GM18868 (cell line): ENCODE data around the gene ABCA12.

Experiments
- ATAC-seq: cut with Tn5 transposase; IDR thresholded peaks from one replicate; pipeline ENCODE4 v1.9.1; 2021; ENCODE audit warnings: mild to moderate bottlenecking, moderate library complexity; ENCODE audit not compliant: unreplicated experiment

ABCA12 gene

GRCh38 chr2:215036314-215036713 is 102.1 kb downstream of the ABCA12 start:
- no peak for ATAC-seq

DNA sequence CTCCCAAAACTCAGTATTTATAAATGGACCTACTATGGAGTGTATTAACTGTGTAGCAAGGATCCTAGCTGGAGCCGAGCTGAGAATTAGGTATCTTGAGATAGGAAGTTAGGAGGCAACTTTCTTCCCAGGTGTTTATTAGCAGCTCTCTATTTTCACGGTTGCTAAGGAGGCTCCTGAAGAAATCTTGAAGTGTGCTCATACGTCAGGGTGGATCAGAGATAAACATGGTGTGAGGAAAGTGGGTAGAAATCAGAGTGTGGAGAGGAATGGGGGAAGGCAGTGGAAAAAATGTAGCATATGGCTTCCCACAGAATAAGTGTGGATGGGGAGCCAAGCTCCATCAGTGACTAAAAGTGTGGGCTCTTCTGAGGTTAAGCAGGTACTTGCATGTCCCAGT is 104.3 kb downstream of the ABCA12 start:
- ATAC-seq = no peak

GRCh38 chr2:215032153-215032552 is 106.3 kb downstream of the ABCA12 start:
- no peak for ATAC-seq

DNA sequence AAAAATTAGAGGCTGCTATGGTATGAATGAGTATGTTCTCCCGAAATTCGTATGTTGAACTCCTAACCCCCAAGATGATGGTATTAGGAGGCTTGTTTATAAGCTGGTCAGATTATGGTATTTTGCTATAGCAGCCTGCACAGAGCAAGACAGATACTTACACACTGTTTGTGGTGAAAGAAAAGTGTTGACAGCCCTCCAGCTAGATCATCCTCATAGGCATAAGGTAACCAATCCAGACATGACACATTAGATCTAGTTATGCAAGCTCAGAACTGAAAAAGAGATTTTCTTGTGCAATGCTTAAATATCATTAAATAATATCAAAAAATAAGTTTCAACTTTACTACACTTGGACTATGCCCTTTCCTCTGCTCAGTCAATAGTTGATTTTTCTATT is 107.1 kb downstream of the ABCA12 start:
- ATAC-seq = no peak

- ATAC-seq = no peak
Measured at GRCh38 chr2:215029936-215030335, 108.5 kb downstream of the ABCA12 start.

- no peak for ATAC-seq
Measured at GRCh38 chr2:215028231-215028630, 110.2 kb downstream of the ABCA12 start.

GRCh38 chr2:215027779-215028178 is 110.6 kb downstream of the ABCA12 start:
- ATAC-seq = no peak

- ATAC-seq = no peak
Measured at GRCh38 chr2:215022910-215023309, 115.5 kb downstream of the ABCA12 start.

DNA sequence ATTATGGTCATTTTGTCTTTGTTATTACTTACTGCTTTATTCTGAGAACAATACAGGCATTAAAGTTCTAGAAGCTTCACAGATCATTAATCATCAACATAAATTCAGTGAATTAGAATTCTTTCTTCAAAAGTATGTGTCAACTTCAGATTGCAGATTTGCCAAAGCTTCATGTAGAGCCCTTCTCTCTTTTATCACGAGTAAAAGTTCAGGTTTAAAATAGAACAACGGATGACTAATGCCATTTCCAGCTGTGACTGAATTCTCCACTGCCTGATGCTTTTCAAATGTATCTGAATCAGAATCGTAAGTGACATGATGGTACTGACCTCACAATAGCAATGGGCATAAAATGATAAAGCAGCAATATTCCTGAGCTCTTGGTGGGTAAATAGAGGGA is 116.0 kb downstream of the ABCA12 start:
- no peak for ATAC-seq

GRCh38 chr2:215020283-215020682 is 118.1 kb downstream of the ABCA12 start:
- ATAC-seq = peak; percentile 29

DNA sequence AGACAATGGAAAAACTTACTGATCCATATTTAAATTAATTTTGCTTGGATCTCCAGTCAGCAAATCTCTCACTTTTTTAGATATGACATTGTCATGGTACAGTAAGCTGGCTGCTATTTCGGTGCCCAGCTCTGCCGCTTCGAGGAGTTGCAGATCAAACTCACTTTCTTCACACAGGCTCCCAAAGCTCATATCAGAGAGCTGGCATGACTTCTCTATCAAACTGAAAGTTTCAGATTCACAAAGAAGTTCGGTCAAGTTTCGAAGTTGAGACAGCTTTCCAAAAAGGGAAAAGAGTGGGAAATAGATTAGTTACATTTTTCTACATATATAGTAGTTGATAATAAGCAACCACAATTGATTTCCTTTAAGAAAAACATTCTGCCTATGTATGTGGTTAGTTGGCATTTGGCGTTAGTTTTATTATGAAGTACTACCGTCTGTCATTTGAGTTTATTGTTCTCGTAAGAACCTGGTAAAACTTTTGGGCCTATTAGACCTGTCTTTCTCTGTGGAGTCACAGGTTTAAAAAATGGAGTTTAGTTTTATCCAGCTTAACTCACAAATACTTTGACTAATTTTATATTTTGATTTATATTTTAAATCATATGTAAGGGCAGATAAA is 118.8 kb downstream of the ABCA12 start:
- no peak for ATAC-seq

DNA sequence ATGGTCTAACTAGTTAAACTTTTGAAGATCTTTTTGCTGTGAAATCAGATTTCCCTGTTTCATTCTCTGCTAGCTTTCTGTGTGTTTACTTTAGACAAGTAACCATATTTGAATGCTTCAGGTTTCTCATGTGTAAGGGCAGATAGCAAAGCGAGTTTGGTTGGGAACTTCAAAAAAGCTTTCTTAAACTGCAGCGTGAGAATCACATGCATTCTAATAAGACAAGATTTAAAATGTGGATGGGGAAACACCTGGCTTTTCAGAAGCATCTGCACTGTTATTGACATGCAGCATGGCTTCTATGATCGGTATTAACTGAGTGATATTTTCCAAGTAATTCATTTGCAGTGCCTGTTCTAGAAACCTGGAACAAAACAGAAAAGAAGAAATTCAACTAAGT is 119.3 kb downstream of the ABCA12 start:
- ATAC-seq = no peak

DNA sequence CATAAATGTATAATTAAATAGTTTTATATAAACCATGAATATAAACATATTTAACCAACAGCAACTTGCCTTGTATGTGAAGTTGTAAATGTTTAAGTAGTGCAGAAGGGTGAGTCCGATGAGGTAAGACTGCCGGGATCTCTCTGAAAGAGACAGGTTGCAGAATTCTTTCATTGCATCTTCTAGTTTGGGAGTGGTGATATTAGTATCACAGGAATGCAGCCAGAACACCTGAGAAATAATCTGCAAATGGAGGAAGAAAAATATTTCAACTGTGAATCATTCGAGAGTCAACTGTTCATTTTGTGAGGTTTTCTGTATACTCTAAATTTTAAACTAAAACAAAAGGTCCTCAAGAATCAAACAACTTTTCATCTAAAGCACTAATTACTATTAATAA is 123.0 kb downstream of the ABCA12 start:
- no peak for ATAC-seq

DNA sequence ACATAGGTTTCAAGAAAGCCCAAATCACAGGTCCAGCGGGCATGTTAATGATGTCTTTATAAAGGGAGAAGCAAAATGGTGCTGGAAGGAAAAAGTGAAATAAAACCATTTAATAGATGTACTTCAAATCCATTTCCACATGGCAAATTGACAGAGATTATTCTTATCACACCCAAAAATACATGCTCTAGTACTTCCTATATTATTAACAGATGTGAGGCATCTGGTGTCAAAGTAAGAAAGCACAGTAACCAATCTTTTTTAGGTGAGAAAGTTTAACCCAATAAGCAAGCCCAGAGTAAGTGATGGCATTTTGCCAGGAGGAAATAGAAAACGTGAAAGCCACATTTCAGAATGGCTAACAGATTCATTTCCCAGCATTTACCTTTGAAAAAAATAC is 128.0 kb downstream of the ABCA12 start:
- ATAC-seq = no peak

DNA sequence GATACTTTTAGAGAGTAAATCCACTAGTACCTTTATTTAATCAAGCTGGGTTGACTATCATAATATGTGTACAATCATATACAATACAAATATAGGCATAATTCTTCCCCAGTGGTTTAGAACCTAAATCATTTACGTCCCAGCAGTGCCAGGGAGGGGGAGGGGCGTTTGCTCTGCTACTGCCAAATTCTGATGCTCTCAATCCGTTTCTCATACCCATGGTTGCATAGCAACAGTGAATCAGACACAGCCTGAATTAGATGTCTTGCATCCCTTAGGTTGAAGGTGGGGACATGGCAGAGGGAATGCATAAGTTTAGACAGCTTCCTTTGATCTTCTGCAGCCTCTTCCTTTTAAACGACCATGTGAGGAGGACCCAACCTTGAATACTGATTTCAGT is 135.4 kb downstream of the ABCA12 start:
- ATAC-seq = peak; percentile 13

DNA sequence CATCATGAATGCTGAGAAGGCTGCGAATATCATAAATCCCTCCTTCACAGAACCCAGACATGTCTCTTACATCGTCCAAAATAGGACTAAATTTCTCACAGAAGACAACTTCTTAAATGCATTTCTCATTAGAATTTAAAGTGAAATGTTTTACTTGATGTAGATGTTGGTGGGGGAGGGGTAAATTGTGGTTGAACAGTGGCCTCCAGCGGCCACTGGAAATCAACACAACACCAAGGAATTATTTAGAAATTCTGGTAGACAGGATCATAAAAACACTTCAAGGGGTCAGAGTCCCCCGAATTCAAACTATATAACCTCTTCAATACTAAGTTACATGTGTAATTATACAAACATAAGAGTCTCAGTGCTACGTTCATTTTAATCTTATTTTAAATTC is 135.9 kb downstream of the ABCA12 start:
- peak; percentile 83 for ATAC-seq

- no peak for ATAC-seq
Measured at GRCh38 chr2:215000721-215001120, 137.7 kb downstream of the ABCA12 start.

DNA sequence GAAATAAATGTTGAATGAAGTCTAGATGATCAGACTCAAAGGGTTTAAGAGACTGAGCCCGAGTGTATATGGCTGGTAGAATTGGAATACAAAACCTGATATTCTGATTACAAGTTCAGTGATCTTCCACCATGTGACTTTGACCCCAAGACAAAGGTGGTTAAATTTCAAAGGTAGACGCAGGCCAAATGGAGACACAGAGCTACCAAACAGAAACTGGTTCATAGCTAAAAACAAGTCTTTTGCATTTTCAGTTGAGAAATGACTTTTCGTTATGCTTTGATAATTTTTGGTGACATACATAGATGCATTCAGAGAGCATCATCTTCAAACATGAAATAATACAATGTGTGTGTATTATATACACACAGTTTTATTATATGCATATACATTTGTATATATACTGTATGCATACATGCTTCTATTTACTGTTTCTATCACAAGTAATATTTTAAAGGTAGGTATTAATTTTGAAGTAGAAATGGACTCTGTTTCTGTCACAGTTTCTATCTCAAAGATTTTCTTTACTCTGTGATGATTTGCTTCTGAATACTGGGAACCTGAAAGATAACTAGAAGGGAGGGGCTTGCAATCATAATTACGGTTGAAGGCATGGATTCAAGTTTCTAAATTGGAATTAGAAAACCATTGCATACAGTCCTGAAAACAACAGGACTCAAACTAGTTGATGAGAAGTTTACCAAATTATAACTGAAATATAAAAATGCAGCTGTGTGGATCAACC is 142.3 kb downstream of the ABCA12 start:
- ATAC-seq = peak; percentile 94

GRCh38 chr2:214995409-214995808 is 143.0 kb downstream of the ABCA12 start:
- ATAC-seq = peak; percentile 30

DNA sequence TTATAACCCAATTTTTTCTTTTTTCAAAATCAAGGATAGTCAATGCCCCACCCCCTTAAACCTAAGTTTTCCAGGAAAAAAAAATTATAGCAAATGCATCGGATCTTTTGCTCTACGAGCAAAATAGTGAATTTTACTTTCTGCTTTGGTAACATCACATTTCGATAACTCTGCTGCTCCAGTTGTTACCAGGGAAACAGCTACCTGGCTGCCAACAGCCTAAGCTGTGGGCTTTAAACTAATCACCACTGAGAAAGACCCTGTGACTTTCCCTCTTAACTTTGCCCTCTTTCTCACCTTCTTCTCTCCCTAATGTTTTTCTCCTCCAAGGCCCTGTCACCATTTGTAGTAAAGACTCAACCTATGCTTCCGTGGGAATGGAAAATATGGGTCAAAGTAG is 145.5 kb downstream of the ABCA12 start:
- no peak for ATAC-seq

- no peak for ATAC-seq
Measured at GRCh38 chr2:214989187-214989586, 149.2 kb downstream of the ABCA12 start.

- ATAC-seq = no peak
Measured at GRCh38 chr2:214987261-214987660, 151.2 kb downstream of the ABCA12 start.

- ATAC-seq = no peak
Measured at GRCh38 chr2:214985619-214986018, 152.8 kb downstream of the ABCA12 start.
